Measurements from ENCODE around the gene NAA38. TPM values are rescaled to one million over a fixed set of nuclear protein-coding genes. Genes with fewer than 3 reads are reported as not detected.
"Not testable (repeated sequence)": the region's sequence is repeated elsewhere in the genome, so short reads cannot be mapped to it uniquely, and the experiment has no call there.

NAA38 gene
- polyA plus RNA-seq, 3 donors, result 94.2 to 137 (median 104) TPM

GRCh38 chr17:7833795-7834541 lies 23.4 kb downstream of the NAA38 start, which contains the start of gene KDM6B:
KDM6B (plus strand) TSS chr17:7834217; CDS start chr17:7845555, 11,338 bp downstream.
- peak; percentile 92 for DNase-seq

- no peak for DNase-seq
Observed at GRCh38 chr17:7833011-7833794, 24.2 kb downstream of the NAA38 start.

GRCh38 chr17:7832431-7832830 lies 24.9 kb downstream of the NAA38 start:
- no peak for DNase-seq

- no peak for DNase-seq
Observed at GRCh38 chr17:7831233-7831632, 26.1 kb downstream of the NAA38 start.

- no peak for DNase-seq
Observed at GRCh38 chr17:7830616-7831015, 26.7 kb downstream of the NAA38 start.

- no peak for DNase-seq
Observed at GRCh38 chr17:7825206-7825990, 32.0 kb downstream of the NAA38 start.

GRCh38 chr17:7824021-7824924 lies 33.1 kb downstream of the NAA38 start:
- no peak for DNase-seq

- no peak for DNase-seq
Observed at GRCh38 chr17:7823581-7824001, 33.8 kb downstream of the NAA38 start.

GRCh38 chr17:7822126-7822525 lies 35.2 kb downstream of the NAA38 start:
- no peak for DNase-seq

- no peak for DNase-seq
Observed at GRCh38 chr17:7820231-7820630, 37.1 kb downstream of the NAA38 start.

GRCh38 chr17:7818746-7819645 lies 38.4 kb downstream of the NAA38 start:
- no peak for DNase-seq

- no peak for DNase-seq
Observed at GRCh38 chr17:7818026-7818425, 39.3 kb downstream of the NAA38 start.

GRCh38 chr17:7817643-7817964 lies 39.8 kb downstream of the NAA38 start:
- DNase-seq, result no peak

GRCh38 chr17:7816926-7817642 lies 40.3 kb downstream of the NAA38 start:
- no peak for DNase-seq

- DNase-seq, result no peak
Observed at GRCh38 chr17:7814969-7815368, 42.4 kb downstream of the NAA38 start.

GRCh38 chr17:7811251-7811650 lies 46.1 kb downstream of the NAA38 start:
- DNase-seq, result no peak

GRCh38 chr17:7809791-7810343 lies 47.5 kb downstream of the NAA38 start:
- not testable (repeated sequence) for DNase-seq

- DNase-seq, result no peak
Observed at GRCh38 chr17:7809086-7809790, 48.1 kb downstream of the NAA38 start.

- no peak for DNase-seq
Observed at GRCh38 chr17:7807206-7807605, 50.2 kb downstream of the NAA38 start.

Data from renal pelvis (tissue), 4 donors.